ENCODE data around the gene PIK3IP1.
A peak's percentile ranks its signal among the peaks of the same experiment; 100 is the strongest.
"Not testable (repeated sequence)": the region's sequence is repeated elsewhere in the genome, so short reads cannot be mapped to it uniquely, and the experiment has no call there.

Gene PIK3IP1

DNA sequence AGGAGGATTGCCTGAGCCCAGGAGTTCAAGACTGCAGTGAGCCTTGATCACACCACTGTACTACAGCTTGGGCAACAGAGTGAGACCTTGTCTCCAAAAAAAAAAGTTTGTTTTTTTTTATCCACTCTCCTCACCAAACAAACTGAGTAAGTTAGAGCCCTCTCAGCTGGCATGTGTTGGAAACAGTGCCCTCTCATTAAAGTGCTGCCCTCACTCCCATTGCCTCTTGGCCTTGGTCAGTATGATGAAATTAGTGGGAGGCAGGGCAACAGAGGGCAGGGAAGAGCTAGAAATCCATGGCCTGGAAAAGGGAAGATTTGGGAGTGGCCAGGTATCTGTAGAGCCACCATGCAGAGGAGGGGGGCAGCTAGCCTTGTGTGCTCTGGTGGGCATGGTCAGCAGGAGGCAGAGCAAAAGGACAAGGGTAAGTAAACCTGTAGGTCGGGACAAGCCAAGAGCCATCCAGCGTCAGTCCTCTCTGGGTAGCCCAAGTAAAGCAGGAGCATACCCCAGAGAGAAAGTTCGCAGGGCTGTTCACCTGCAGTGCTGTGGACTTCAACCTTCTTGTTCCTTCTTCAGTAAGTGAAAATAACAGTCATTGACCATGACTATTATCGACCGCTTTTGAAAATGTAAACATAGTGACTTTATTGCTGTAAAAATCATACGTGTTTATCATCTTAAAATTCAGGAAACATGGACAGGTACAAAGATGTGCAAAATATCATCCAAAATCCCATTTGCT is 28.2 kb downstream of the PIK3IP1 start:
- Mint-ChIP-seq H3K27ac (no peak overlapping the region), H3K4me1 (ENCODE audit: low read depth) (no peaks in the 10 kb centered on the region), H3K27me3 (no peaks in the 10 kb centered on the region), H3K36me3 (ENCODE audit: low read depth) (peaks cover 83% of the 10 kb centered on the region), H3K4me3 (no peak overlapping the region), H3K9me3 (no peaks in the 10 kb centered on the region)
- intact Hi-C loops (cut with micrococcal nuclease): no loop called here

DNA sequence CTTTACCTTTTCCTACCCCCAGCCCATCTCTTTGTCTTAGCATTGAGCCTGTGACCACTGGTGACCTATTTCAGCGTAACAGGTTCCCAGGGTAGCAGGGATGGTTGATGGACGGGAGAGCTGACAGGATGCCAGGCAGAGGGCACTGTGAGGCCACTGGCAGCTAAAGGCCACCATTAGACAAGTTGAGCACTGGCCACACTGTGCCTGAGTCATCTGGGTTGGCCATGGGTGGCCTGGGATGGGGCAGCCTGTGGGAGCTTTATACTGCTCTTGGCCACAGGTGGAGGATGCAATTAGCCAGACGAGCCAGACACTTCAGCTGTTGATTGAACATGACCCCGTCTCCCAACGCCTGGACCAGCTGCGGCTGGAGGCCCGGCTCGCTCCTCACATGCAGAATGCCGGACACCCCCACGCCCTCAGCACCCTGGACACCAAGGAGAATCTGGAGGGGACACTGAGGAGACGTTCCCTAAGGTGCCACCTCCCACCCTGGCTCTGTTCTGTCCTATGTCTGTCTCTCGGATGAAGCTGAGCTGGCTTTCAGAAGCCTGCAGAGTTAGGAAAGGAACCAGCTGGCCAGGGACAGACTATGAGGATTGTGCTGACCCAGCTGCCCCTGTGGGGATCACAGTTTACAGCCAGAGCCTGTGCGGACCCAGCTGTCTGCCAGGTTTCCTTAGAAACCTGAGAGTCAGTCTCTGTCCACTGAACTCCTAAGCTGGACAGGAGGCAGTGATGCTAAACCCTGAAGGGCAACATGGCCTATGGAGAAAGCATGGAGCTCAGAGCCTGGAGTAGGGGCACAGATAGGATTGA is 29.8 kb downstream of the PIK3IP1 start:
- intact Hi-C loops (cut with micrococcal nuclease): no loop called here
- H3K9me3 Mint-ChIP-seq: no peaks in the 10 kb centered on the region
- no peaks in the 10 kb centered on the region for H3K4me1 Mint-ChIP-seq (ENCODE audit: low read depth)
- no peak overlapping the region for H3K27ac Mint-ChIP-seq
- H3K36me3 Mint-ChIP-seq (ENCODE audit: low read depth): peaks cover 80% of the 10 kb centered on the region
- H3K4me3 Mint-ChIP-seq: no peak overlapping the region
- H3K27me3 Mint-ChIP-seq: no peaks in the 10 kb centered on the region

DNA sequence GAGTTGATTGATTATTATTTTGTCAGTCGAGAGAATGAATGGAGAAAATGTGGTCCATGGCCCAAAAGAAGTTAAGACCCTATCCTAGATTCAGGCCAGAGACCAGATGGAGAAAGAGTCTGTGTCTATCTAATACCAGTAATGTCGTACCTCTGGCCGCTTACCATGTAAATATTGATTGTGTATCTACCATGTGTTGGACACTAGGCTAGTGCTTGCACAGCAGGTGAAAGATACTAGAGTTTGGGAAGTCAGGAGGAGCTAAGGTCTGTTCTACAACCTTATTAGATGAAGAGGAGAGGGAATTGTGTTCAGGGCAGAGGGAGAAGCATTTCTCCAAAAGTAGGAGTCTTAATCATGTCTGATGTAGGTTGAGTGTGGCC is 31.8 kb downstream of the PIK3IP1 start:
- Mint-ChIP-seq H3K4me3 (no peak overlapping the region), H3K27ac (no peak overlapping the region), H3K9me3 (no peaks in the 10 kb centered on the region), H3K4me1 (ENCODE audit: low read depth) (peaks cover 5% of the 10 kb centered on the region), H3K36me3 (ENCODE audit: low read depth) (peaks cover 61% of the 10 kb centered on the region), H3K27me3 (no peaks in the 10 kb centered on the region)
- intact Hi-C loops (cut with micrococcal nuclease): no loop called here

DNA sequence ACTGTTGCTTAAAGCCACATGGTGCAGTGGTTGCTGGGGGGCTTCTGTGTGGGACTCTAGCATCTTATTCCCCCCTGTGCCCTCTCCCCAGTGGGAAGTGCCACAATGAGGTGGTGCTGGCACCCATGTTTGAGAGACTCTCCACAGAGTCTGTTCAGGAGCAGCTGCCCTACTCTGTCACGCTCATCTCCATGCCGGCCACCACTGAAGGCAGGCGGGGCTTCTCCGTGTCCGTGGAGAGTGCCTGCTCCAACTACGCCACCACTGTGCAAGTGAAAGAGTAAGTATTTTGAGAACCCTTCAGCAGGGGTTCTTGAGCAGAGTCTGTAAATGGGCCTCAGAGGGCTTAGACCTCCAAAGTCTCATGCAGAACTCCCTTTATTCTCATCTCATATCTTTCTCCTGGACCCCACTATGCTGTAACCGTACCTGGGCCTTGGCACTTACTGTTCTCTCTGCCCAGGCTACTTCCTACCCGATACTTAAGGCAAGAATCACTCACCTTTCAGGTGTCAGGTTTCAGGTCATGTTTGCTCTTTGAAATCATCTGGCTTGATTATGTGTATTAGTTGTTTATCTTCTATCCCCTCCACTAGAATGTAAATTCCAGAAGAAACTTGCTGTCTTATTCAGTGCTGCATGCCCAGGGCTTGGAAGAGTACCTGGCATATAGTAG is 32.4 kb downstream of the PIK3IP1 start:
- Mint-ChIP-seq H3K27me3 (no peaks in the 10 kb centered on the region), H3K4me3 (no peak overlapping the region), H3K27ac (no peak overlapping the region), H3K4me1 (ENCODE audit: low read depth) (peaks cover 5% of the 10 kb centered on the region), H3K9me3 (no peaks in the 10 kb centered on the region), H3K36me3 (ENCODE audit: low read depth) (peaks cover 61% of the 10 kb centered on the region)
- intact Hi-C loops (cut with micrococcal nuclease): no loop called here

DNA sequence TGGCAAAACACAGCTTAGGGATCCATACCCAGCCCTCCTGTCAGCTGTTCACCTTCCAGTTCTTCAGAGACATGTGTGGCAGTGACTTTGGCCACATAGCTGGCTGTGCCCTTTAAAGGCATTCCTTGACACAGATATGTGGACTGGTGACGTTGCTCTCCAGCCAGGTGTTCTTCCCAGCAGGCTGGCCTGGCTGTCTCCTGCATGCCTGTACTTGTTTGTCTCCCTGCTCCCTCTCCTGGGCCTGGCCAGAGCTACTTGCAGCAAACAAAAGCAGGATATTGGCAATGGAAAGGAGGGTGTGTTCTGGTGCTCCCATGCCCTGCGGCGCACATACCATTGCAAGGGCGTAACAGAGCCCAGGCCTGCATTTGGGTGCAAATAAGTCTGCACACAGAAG is 38.3 kb downstream of the PIK3IP1 start:
- Mint-ChIP-seq H3K4me1 (ENCODE audit: low read depth) (peaks cover 9% of the 10 kb centered on the region), H3K27me3 (no peaks in the 10 kb centered on the region), H3K27ac (no peak overlapping the region), H3K36me3 (ENCODE audit: low read depth) (peaks cover 24% of the 10 kb centered on the region), H3K9me3 (no peaks in the 10 kb centered on the region), H3K4me3 (no peak overlapping the region)
- intact Hi-C loops (cut with micrococcal nuclease): no loop called here

DNA sequence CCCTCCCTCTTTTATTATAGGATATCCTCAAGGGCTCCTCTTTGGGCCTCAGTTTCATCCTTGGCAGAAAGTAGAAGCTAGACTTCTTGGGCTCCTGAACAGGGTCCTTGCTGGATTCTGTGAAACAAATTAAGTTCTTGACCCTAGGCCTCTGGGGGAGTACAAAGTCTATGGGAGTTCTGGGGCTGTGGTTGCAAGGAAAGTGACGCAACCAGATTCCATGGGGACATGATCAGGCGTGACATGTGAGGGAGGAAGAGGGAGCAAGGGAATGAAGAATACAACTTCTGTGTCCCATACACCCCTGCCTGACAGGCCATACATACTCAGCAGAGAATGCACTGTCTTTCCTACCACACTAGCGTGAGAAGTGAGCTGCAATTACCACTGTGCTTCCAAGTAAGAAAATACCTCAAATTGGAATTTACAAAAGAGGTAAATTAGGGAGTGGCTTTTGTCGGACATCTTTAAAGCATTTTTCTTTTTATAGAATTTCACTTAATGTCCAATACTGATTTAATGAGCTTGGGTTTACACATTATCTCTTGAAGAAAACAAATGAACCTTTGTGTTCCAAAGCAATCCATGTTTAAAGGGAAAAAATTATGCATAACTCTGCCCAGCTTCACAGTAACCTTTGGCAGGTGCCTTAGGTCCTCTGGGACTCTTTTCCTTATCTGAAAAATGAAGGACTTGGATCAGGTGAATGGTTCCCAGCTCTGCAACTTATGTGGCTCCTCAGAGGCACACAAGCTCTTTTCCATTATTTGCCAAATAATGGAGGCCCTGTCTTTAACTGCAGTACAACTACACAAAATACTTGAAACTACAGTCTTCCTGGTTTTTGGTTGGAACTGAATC is 41.3 kb downstream of the PIK3IP1 start:
- Mint-ChIP-seq H3K4me1 (ENCODE audit: low read depth) (peaks cover 14% of the 10 kb centered on the region), H3K9me3 (no peaks in the 10 kb centered on the region), H3K27me3 (no peaks in the 10 kb centered on the region), H3K27ac (no peak overlapping the region), H3K36me3 (ENCODE audit: low read depth) (peaks cover 13% of the 10 kb centered on the region), H3K4me3 (no peak overlapping the region)
- intact Hi-C loops (cut with micrococcal nuclease): no loop called here

DNA sequence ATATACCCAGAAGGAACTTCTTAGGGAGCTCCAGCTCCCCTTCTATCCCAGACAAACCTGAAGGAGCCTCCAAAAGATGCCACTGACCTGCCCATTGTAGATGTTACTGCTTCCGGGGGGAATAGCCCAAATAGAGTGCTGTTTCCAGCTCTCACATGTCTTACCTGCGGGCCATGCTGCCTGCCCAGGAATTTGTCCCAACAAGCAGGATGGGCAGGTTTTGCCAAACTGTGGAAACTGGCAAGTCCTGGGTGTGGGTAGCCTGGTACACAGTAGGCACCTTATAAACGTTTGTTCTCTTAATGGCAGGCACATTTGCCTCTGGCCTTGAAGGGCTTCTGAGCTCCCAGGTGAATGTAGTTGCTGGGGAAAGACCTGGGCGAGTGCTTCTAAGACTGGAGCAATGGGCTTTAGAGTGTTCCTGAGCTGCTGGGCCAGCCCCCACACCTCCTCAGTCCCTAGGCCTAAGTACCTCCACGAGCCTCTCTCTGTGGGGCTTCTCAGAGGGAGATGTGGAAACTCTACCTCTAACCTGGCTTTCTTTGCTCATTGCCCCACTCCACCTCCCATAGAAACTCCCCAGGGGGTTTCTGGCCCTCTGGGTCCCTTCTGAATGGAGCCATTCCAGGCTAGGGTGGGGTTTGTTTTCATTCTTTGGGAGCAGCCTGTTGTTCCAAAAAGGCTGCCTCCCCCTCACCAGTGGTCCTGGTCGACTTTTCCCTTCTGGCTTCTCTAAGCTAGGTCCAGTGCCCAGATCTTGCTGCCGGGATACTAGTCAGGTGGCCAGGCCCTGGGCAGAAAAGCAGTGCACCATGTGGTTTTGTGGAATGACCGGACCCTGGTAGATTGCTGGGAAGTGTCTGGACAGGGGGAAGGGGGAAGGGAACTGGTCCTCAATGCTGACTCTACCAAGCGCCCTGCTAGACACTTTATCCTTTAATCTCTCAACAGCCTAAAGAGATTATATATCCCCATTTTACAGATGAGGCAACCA is 43.0 kb downstream of the PIK3IP1 start:
- Mint-ChIP-seq H3K27ac (no peak overlapping the region), H3K4me3 (no peak overlapping the region), H3K9me3 (no peaks in the 10 kb centered on the region), H3K27me3 (no peaks in the 10 kb centered on the region), H3K4me1 (ENCODE audit: low read depth) (peaks cover 14% of the 10 kb centered on the region), H3K36me3 (ENCODE audit: low read depth) (peaks cover 8% of the 10 kb centered on the region)
- intact Hi-C loops (cut with micrococcal nuclease): no loop called here

DNA sequence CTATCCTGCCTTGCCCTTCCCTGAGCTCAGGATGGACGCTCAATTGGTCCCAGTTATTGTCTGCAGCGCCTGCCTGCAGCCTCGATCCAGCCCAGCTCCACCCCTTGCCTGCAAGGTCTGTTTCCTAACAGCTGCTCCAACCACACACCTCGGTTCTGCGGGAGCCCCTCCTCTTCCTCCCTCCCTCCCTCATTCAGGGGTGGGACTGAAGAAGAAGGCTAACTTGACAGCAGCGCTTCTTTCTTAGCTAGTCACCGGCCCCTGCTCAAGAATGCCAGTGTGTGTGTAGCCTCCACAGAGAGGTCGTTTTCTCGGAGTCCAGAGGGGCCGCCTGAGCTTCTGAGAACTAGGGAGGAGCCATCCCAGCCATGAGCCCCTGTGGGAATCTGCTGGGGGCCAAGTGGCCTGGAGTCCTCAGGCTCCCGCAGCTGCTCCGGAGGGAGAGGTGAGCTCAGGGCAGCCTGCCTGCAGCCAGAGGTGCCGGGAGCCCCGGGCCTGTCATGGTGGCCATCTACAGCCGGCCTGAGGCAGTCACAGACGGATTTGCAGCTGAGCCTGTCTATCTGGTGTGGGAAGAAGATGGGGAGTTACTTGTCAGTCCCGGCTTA is 44.0 kb downstream of the PIK3IP1 start:
- Mint-ChIP-seq H3K4me1 (ENCODE audit: low read depth) (peaks cover 14% of the 10 kb centered on the region), H3K9me3 (no peaks in the 10 kb centered on the region), H3K36me3 (ENCODE audit: low read depth) (peaks cover 8% of the 10 kb centered on the region), H3K27me3 (no peaks in the 10 kb centered on the region), H3K4me3 (no peak overlapping the region), H3K27ac (peak overlapping the region; percentile 29)
- intact Hi-C loops (cut with micrococcal nuclease): no loop called here

DNA sequence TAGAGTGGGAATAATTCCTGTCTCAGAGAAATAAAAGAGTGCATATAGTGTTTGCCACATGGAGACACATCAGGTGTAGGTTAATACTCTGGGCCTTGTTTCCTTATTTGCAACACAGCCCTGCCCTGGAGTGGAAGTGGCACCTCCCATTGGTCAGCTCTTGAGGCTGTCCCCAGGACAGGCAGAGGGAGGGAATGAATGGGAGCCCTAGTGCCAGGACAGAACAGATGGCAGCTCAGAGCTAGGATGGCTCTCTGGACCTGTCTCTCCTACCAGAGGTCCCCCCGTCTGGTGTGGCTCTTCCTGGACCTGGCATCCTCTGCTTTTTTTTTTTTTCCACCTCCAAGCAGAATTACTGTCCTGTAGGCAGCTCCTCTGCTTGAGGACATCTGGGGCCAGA is 44.6 kb downstream of the PIK3IP1 start:
- Mint-ChIP-seq H3K27ac (peak overlapping the region; percentile 29), H3K4me1 (ENCODE audit: low read depth) (peaks cover 14% of the 10 kb centered on the region), H3K4me3 (no peak overlapping the region), H3K36me3 (ENCODE audit: low read depth) (peaks cover 13% of the 10 kb centered on the region), H3K9me3 (no peaks in the 10 kb centered on the region), H3K27me3 (no peaks in the 10 kb centered on the region)
- intact Hi-C loops (cut with micrococcal nuclease): no loop called here

DNA sequence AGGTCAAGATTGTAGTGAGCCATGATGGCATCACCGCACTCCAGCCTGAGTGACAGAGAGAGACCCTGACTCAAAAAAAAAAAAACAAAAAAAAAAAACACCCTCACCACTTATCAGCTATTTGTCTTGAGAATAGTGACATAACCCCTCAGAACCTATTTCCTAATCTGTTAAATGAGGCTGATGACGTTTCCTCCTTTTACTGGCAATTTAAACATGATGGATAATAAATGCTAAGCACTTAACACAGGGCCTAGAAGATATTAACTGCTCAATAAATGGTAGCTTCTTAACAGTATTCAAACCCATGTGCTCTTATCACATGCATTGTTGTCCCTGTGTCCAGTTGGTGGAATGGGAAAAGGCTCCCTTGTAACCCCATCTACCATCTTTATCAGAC is 45.6 kb downstream of the PIK3IP1 start:
- Mint-ChIP-seq H3K27me3 (no peaks in the 10 kb centered on the region), H3K9me3 (no peaks in the 10 kb centered on the region), H3K36me3 (ENCODE audit: low read depth) (peaks cover 20% of the 10 kb centered on the region), H3K4me1 (ENCODE audit: low read depth) (peaks cover 14% of the 10 kb centered on the region), H3K4me3 (no peak overlapping the region), H3K27ac (no peak overlapping the region)
- intact Hi-C loops (cut with micrococcal nuclease): no loop called here

DNA sequence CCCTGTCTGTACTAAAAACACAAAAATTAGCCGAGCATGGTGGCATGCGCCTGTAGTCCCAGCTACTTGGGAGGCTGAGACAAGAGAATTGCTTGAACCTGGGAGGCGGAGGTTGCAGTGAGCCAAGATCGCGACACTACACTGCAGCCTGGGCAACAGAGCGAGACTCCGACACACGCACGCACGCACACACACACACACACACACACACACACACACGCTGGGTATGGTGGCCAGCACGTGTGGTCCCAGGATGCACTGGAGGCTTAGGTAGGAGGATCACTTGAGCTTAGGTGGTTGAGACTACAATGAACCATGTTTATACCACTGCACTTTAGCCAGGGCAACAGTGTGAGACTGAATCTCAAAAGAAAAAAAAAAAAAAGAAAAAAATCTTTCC is 46.3 kb downstream of the PIK3IP1 start:
- H3K4me3 Mint-ChIP-seq; H3K9me3 Mint-ChIP-seq; intact Hi-C loops (cut with micrococcal nuclease); H3K27ac Mint-ChIP-seq; H3K27me3 Mint-ChIP-seq: not testable (repeated sequence)
- H3K4me1 Mint-ChIP-seq (ENCODE audit: low read depth): peaks cover 14% of the 10 kb centered on the region
- peaks cover 26% of the 10 kb centered on the region for H3K36me3 Mint-ChIP-seq (ENCODE audit: low read depth)

DNA sequence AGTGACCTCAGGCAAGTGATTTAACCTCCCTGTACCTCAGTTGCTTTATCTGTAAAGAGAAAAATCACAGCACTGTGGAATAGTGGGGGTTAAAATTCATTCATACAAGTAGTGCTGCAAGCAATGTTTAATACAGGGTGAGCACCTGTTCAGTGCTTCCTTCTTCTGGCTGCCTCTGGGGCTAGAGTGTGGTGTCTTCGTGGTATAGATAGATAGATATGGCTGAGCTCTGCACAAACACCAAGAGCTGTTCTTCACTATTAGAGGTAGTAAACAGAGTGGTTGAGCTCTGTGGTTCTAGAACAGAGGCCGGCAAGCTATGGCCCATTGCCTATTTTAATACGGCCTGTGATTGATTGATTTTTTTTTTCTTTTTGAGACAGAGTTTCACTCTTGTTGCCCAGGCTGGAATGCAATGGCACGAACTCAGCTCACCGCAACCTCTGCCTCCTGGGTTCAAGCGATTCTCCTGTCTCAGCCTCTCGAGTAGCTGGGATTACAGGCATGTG is 47.3 kb downstream of the PIK3IP1 start:
- no peak overlapping the region for H3K27ac Mint-ChIP-seq
- H3K27me3 Mint-ChIP-seq: no peaks in the 10 kb centered on the region
- no peaks in the 10 kb centered on the region for H3K9me3 Mint-ChIP-seq
- peaks cover 28% of the 10 kb centered on the region for H3K36me3 Mint-ChIP-seq (ENCODE audit: low read depth)
- H3K4me1 Mint-ChIP-seq (ENCODE audit: low read depth): peaks cover 10% of the 10 kb centered on the region
- no peak overlapping the region for H3K4me3 Mint-ChIP-seq
- intact Hi-C loops (cut with micrococcal nuclease): no loop called here

Measured in dendritic cell treated with granulocyte-macrophage colony-stimulating factor and Interleukin-4, amounts not matched to agents 40 ng/mL and 50 ng/mL, for 4 days (primary cell).